Gastroesophageal sphincter (tissue), 4 donors: ENCODE data around the gene AASS. TPM values are rescaled to one million over a fixed set of nuclear protein-coding genes. Genes with fewer than 3 reads are reported as not detected.

Experiments
- ATAC-seq: fragments of 150-250 bp; one replicate; pipeline ENCODE4 v1.9.1; 2016; ENCODE audit warnings: mild to moderate bottlenecking, moderate library complexity
- H3K27ac ChIP-seq, 4 donors: fragments of 200-600 bp; sonication (generic) in 3 of 4; 1 replicate in 3 of 4; 2 replicates in 1 of 4; pipeline ENCODE4 v1.5.1; 2016 to 2019
- H3K27me3 ChIP-seq: fragments of 200-600 bp; sonication (generic); one replicate; pipeline ENCODE4 v1.5.1; 2019
- H3K36me3 ChIP-seq, 2 donors: fragments of 200-600 bp; sonication (generic); one replicate each; pipeline ENCODE4 v1.5.1; 2019; ENCODE audit warnings: control low read depth in 1 of 2
- H3K4me1 ChIP-seq, 3 donors: fragments of 200-600 bp; sonication (generic); 1 replicate in 2 of 3; 2 replicates in 1 of 3; pipeline ENCODE4 v1.5.1; 2016 to 2019; ENCODE audit warnings: control low read depth in 2 of 3
- H3K4me3 ChIP-seq, 2 donors: fragments of 200-600 bp; sonication (generic); one replicate each; pipeline ENCODE4 v1.5.1; 2019; ENCODE audit warnings: mild to moderate bottlenecking in 1 of 2, moderate library complexity in 1 of 2
- H3K9me3 ChIP-seq, 3 donors: fragments of 200-600 bp; sonication (generic); one replicate each; pipeline ENCODE4 v1.5.1; 2017 to 2019; ENCODE audit warnings: control low read depth in 2 of 3
- CTCF ChIP-seq, 4 experiments: fragments of 200-600 bp in 2 of 4; fragments of 450-650 bp in 2 of 4; sonication (generic) in 1 of 4; IDR thresholded peaks; one replicate each; pipeline ENCODE4 v1.5.1; 2017 to 2019; ENCODE audit warnings: antibody characterized with exemption in 4 of 4, mild to moderate bottlenecking in 2 of 4, moderate library complexity in 2 of 4
- EP300 ChIP-seq: sonication (generic); formaldehyde crosslinking; IDR thresholded peaks from one replicate; pipeline ENCODE4 v1.6.1; 2017; ENCODE audit warnings: antibody characterized with exemption, mild to moderate bottlenecking
- POLR2A ChIP-seq, 2 donors: fragments of 450-650 bp; IDR thresholded peaks; one replicate each; pipeline ENCODE4 v1.6.1; 2017; ENCODE audit warnings: antibody characterized with exemption in 2 of 2, mild to moderate bottlenecking in 2 of 2, moderate library complexity in 1 of 2
- POLR2AphosphoS5 ChIP-seq: sonication (generic); formaldehyde crosslinking; IDR thresholded peaks from one replicate; pipeline ENCODE4 v1.6.1; 2017; ENCODE audit warnings: antibody characterized with exemption
- WGBS, 2 donors: methylation state at CpG; one replicate each; pipeline ENCODE4 v1.1.5; 2018; ENCODE audit warnings: low coverage in 1 of 2; 5-methylcytosine and 5-hydroxymethylcytosine counted together
- small RNA-seq, 4 donors: library from RNA; depleted of rRNA; stranded (forward); fragments of <200 nt; gene quantifications; one replicate each; pipeline ENCODE3, GENCODE V24; 2016
- total RNA-seq, 4 donors: library from RNA; depleted of rRNA; stranded (reverse); fragments of >200 nt; gene quantifications; one replicate each; pipeline ENCODE4 v1.1.0, GENCODE V29; 2016

Gene AASS
- total RNA-seq, 4 donors from 2014 or later, result 20.0 to 108 (median 55.0) TPM

- Histone ChIP-seq H3K36me3 (no peaks in the 10 kb centered on the region), H3K4me3 (no peak overlapping the region), H3K27ac (no peak overlapping the region), H3K27me3 (no peaks in the 10 kb centered on the region), H3K9me3 (no peaks in the 10 kb centered on the region), H3K4me1 (no peaks in the 10 kb centered on the region)
- 56 to 90% methylated on average over 1 of the region's 1 CpG for WGBS, 2 donors
- ATAC-seq, result no peak
- no peak for TF ChIP-seq CTCF (IDR thresholded peaks at IDR 0.05)
- no peak for TF ChIP-seq EP300
- TF ChIP-seq POLR2A (IDR thresholded peaks at IDR 0.05), result no peak
- no peak for TF ChIP-seq POLR2AphosphoS5
These were observed 110.4 kb downstream of the AASS start for GRCh38 chr7:122033641-122034040.

- WGBS, 2 donors, result 87 to 100% methylated on average over 2 of the region's 2 CpGs
- no peak for TF ChIP-seq CTCF (IDR thresholded peaks at IDR 0.05)
- no peak for TF ChIP-seq POLR2AphosphoS5
- no peak for TF ChIP-seq EP300
- no peak for TF ChIP-seq POLR2A (IDR thresholded peaks at IDR 0.05)
- no peaks in the 10 kb centered on the region for H3K4me1 ChIP-seq
- no peak overlapping the region for H3K27ac ChIP-seq
- H3K27me3 ChIP-seq, result no peaks in the 10 kb centered on the region
- H3K9me3 ChIP-seq, result no peaks in the 10 kb centered on the region
- H3K4me3 ChIP-seq, result no peak overlapping the region
- no peaks in the 10 kb centered on the region for H3K36me3 ChIP-seq
- no peak for ATAC-seq
These were observed 117.0 kb downstream of the AASS start for GRCh38 chr7:122027058-122027457.

Small RNA genes lying within 50 kb of the gene (small RNA-seq; reads per million reads assigned to genes)
- gene RNU7-154P, result 0 reads per million in 4 donors

Other genes with a start within 250 kb of the AASS start
- not detected for gene FEZF1, start 160.5 kb upstream of the AASS start, total RNA-seq